ENCODE data around the gene CASP10. TPM values are rescaled to one million over a fixed set of nuclear protein-coding genes. Genes with fewer than 3 reads are reported as not detected.

The CASP10 gene
- total RNA-seq, 4 donors from 2014 or later: 17.8 to 26.5 (median 20.8) TPM

DNA sequence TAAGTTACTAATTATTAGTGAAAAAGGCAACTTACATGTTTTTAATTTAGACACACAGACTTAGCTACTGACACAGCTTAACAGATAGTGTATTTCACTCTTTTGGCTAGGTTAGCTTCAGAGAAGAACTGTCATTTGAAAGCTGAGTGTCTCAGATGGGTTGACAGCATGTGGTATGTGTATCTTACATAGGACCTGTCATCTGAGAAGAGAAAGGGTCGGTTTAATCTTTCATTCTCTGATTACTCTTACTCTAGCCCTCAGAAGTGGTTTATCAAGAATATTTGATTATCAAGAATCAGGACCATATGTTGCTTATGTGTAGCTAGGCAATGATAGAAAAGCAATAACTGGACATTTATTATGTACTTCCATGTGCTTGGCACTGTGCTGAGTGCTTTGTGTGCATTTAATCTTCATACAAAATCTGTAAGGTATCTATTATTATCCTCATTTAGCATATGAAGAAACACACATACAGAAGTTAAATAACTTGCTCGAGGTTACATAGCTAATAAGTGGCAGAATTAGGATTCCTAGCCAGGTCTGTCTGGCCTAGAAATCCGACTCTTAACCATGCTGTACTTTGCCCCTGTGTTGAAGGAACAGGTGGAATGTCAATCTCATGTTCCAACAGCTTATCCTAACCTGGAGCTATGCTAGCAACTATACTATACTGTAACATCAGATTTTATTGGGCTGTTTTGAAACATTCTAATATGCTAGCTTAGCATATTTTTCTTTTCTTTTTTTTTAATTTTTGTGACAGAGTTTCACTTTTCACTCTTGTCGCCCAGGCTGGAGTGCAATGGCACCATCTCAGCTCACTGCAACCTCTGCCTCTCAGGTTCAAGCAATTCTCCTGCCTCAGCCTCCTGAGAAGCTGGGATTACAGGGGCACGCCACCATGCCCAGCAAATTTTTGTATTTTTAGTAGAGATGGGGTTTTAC, 38.6 kb upstream of the CASP10 start:
- TF ChIP-seq, protein P1, sequence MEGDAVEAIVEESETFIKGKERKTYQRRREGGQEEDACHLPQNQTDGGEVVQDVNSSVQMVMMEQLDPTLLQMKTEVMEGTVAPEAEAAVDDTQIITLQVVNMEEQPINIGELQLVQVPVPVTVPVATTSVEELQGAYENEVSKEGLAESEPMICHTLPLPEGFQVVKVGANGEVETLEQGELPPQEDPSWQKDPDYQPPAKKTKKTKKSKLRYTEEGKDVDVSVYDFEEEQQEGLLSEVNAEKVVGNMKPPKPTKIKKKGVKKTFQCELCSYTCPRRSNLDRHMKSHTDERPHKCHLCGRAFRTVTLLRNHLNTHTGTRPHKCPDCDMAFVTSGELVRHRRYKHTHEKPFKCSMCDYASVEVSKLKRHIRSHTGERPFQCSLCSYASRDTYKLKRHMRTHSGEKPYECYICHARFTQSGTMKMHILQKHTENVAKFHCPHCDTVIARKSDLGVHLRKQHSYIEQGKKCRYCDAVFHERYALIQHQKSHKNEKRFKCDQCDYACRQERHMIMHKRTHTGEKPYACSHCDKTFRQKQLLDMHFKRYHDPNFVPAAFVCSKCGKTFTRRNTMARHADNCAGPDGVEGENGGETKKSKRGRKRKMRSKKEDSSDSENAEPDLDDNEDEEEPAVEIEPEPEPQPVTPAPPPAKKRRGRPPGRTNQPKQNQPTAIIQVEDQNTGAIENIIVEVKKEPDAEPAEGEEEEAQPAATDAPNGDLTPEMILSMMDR (IDR thresholded peaks at IDR 0.05; ENCODE audit: low read depth): no peak

DNA sequence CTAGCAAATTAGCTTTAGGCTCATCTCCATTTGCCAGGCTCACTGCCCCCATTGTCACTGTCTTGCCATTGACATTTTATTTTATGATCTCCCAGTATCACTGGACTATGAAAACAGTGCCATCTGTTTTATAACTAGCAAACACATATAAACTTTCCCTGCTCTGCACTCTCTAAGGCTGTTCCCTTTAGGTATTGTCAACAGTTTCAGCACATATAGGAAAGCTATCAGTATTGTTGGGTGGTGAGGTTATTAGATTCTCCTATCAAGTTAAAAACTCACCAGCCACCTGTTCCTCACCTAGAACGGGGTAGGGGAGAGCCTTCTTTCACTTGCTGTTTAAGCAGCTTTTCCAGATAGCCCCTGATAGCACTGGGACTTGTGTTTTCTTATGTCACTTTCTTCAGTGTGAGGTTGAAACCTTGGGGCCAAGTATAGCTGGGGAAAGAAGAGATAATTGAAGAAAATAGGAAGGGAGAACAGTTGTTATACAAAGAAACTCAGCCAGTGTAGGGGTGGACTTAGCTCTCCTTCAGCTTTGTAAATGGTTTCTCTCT, 34.4 kb upstream of the CASP10 start:
- TF ChIP-seq, protein P1 (IDR thresholded peaks at IDR 0.05; ENCODE audit: low read depth): no peak

DNA sequence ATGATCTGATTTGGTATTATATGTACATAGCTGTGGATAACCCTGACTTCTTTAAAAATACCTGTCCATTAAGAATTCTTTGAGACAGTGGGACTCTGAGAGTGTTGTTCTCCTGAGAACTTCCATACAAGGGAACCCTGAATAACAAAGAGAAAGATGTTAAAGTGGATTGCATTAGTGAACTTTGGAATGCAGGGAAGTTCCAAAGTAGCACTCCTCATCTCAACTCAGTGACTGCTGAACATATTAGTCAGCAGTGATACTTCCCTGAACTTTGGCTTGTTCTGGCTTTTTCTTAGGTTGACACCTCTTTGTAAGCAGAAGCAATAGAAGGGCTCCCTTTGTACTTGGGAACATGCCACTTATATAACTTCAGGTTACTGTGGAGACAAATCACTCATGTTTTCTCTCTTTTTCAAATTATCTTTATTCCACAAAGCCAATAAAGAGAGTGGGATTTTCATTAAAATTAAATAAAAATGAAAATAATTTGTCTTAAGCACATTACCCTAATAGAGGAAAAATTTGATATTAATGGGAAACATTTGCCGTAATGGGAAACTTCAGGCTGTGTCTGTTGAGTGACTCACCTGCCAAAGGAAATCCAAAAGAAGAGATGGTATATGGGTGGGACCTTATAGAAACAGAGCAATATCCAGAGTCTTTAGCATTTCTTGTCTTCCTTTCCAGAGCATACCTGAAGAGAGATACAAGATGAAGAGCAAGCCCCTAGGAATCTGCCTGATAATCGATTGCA, 33.7 kb upstream of the CASP10 start:
- TF ChIP-seq, protein P1 (IDR thresholded peaks at IDR 0.05; ENCODE audit: low read depth): no peak

DNA sequence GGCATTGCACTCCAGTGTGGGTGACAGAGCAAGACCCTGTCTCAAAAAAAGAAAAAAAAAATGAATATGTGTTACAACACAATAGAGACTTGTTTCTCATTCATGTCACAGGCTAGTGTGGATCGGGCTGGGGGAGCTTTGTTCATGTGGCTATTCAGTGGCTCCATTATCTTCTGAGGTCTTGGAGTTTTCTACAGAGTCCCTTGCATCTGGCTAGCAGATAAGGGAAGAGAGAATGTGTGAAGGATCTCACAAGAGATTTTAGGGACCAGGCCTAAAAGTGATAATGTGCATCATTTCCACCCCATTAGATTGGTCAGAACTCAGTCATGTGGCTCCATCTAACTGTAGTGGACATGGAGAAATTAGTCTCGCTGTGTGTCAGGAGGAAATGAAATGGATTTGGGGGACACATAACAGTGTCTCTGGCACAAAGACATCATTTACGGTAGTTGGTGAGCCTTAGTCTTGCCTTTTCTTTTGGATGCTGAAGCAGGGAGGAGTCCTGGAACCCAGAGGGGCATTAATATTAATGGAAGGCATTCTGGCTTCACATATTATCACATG, 32.4 kb upstream of the CASP10 start:
- TF ChIP-seq, protein P1 (IDR thresholded peaks at IDR 0.05; ENCODE audit: low read depth): no peak

DNA sequence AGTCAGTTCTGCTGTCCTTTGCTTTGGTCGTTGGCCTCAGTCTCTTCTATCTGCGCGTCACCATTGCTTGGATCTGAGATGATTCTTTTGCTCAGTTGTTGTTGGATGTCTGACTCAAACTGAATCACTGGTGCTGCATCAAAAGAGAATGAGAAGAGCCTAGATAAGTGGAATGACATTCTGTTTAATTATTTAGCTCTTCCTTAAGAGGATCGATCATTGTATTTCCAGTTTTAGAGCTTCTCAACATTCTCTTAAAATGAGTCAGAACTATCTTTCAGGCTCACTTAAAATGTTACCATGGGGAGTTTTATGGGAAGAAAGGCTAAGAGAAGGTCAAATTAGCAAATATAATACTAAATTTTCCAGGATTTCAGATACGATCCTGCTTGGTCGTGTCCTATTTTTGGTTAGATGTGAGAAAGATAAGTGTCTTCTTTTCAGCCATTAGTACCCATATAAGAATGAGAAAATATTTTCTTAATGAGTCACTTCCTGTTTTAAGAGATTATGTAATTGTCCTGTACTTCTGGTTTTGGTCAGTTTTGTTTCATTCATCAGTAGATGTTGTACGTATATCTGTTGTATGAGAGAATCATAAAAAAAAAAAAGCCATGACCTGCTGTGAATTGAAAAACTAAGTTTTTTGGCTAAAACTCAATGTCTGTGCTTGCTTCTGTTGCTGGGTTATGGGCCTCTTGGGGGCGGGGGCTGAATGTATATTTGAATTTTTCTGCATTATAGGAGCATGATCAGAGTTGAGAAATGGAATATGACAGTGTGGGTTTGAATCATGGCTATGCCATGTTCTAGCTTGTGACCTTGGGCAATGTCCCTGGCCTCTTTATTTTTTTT, 31.6 kb upstream of the CASP10 start:
- TF ChIP-seq, protein P1 (IDR thresholded peaks at IDR 0.05; ENCODE audit: low read depth): no peak

DNA sequence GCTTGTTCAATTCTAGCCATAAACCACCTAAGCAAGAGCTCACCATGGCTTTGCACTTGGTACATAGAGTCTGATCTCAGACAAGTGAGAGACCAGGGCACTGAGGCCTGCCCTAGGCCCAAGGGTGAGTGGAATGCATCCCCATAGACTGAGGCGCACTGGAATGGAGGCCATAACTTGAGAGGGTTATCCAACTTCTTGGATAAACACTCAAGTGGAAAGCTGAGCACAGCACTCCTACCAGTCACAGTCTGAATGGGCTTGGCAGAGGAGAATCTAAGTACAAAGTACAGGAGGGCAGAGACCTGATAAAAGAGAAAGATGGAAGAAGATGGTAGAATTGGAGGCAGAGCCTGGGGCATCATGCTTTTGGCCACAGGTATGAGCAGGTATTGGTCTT, 30.4 kb upstream of the CASP10 start:
- TF ChIP-seq, protein P1 (IDR thresholded peaks at IDR 0.05; ENCODE audit: low read depth): no peak

Measured in subcutaneous adipose tissue (tissue), 4 donors.